Lung (tissue), 12 donors: ENCODE measurements around the gene CDHR2. TPM values are rescaled to one million over a fixed set of nuclear protein-coding genes. Genes with fewer than 3 reads are reported as not detected.

Experiments used
- ATAC-seq: fragments of 200-7000 bp; cut with Tn5 transposase; one replicate; pipeline ENCODE4 v1.9.1; 2020; ENCODE audit warnings: moderate number of reproducible peaks; ENCODE audit not compliant: insufficient read depth, low FRiP score
- DNase-seq, 3 donors: peaks; one replicate each; pipeline ENCODE4 v3.0.0-alpha.2; 2013 to 2017
- H3K27ac ChIP-seq, 2 donors: one replicate each; pipeline ENCODE4 v1.5.1; 2013; ENCODE audit warnings: mild to moderate bottlenecking in 2 of 2, moderate library complexity in 2 of 2, control low read depth in 1 of 2, inconsistent platforms in 1 of 2, low read depth in 1 of 2, low read length in 1 of 2
- H3K27me3 ChIP-seq, 3 donors: one replicate each; pipeline ENCODE4 v1.5.1; 2013; ENCODE audit warnings: low read length in 2 of 3; ENCODE audit not compliant: control insufficient read depth in 3 of 3, insufficient read depth in 3 of 3
- H3K36me3 ChIP-seq, 4 donors: one replicate each; pipeline ENCODE4 v1.5.1; 2013; ENCODE audit warnings: low read length in 4 of 4, mild to moderate bottlenecking in 1 of 4, moderate library complexity in 1 of 4; ENCODE audit not compliant: control insufficient read depth in 4 of 4, insufficient read depth in 4 of 4
- H3K4me1 ChIP-seq, 5 donors: one replicate each; pipeline ENCODE4 v1.5.1; 2013; ENCODE audit warnings: low read length in 5 of 5, mild to moderate bottlenecking in 2 of 5, moderate library complexity in 1 of 5; ENCODE audit not compliant: control insufficient read depth in 5 of 5, insufficient read depth in 5 of 5
- H3K4me3 ChIP-seq: one replicate; pipeline ENCODE4 v1.5.1; 2013; ENCODE audit warnings: mild to moderate bottlenecking, control low read depth, moderate library complexity
- H3K9ac ChIP-seq, 2 donors: one replicate each; pipeline ENCODE4 v1.5.1; 2013; ENCODE audit warnings: low read length in 2 of 2, control low read depth in 1 of 2; ENCODE audit not compliant: insufficient read depth in 1 of 2
- H3K9me3 ChIP-seq, 4 donors: one replicate each; pipeline ENCODE4 v1.5.1; 2013; ENCODE audit warnings: low read length in 3 of 4, mild to moderate bottlenecking in 1 of 4, moderate library complexity in 1 of 4; ENCODE audit not compliant: control insufficient read depth in 4 of 4, insufficient read depth in 3 of 4
- CTCF ChIP-seq: IDR thresholded peaks from 2 replicates; pipeline ENCODE4 v1.5.1; 2012; ENCODE audit warnings: mild to moderate bottlenecking; ENCODE audit errors: control extremely low read depth, extremely low read depth
- WGBS, 2 donors: extraction: QIAGEN DNeasy Blood & Tissue Kit; methylation state at CpG; one replicate each; pipeline ENCODE4 v1.1.7; 2013; 5-methylcytosine and 5-hydroxymethylcytosine counted together
- polyA plus RNA-seq, 2 donors: library from polyadenylated mRNA; stranded (reverse); fragments of 200-250 nt; gene quantifications; one replicate each; pipeline ENCODE4 v1.2.1, GENCODE V29; 2013
- total RNA-seq, 2 donors: library from RNA; depleted of rRNA in 1 of 2; stranded (reverse); fragments of >200 nt in 1 of 2; gene quantifications; one replicate each; pipeline ENCODE4 v1.2.1, GENCODE V29; 2014 to 2021
- donor health status: control.
- donor health status: control.
- donor health status: Bipolar disorder and iron deficiency.
- donor health status: healthy.
- donor health status: DM: yes; HTN: yes; CAD: no.

Gene CDHR2
- total and polyA plus RNA-seq, 4 donors, result 0.02 to 1.5 (median 0.42) TPM

- no peak overlapping the region for H3K4me3 ChIP-seq
- no peak overlapping the region for H3K9ac ChIP-seq
- ATAC-seq, result no peak
- WGBS, 2 donors, result 20 to 33% methylated on average over 5 of the region's 5 CpGs
- DNase-seq, result no peak
- H3K36me3 ChIP-seq, result no peaks in the 10 kb centered on the region
- no peak for TF ChIP-seq CTCF
- H3K27me3 ChIP-seq, result no peaks in the 10 kb centered on the region
- no peaks in the 10 kb centered on the region for H3K4me1 ChIP-seq
- no peaks in the 10 kb centered on the region for H3K9me3 ChIP-seq
- H3K27ac ChIP-seq, result no peak overlapping the region
Observed at GRCh38 chr5:176559683-176560082, 10.5 kb downstream of the CDHR2 start.

- H3K4me1 ChIP-seq, result no peaks in the 10 kb centered on the region
- H3K27me3 ChIP-seq, result no peaks in the 10 kb centered on the region
- no peak overlapping the region for H3K4me3 ChIP-seq
- H3K27ac ChIP-seq, result no peak overlapping the region
- DNase-seq, result no peak
- ATAC-seq, result no peak
- WGBS, 2 donors, result 50 to 61% methylated on average over 8 of the region's 8 CpGs
- TF ChIP-seq CTCF, result no peak
- H3K9me3 ChIP-seq, result no peaks in the 10 kb centered on the region
- H3K9ac ChIP-seq, result no peak overlapping the region
- no peaks in the 10 kb centered on the region for H3K36me3 ChIP-seq
Observed at GRCh38 chr5:176560364-176560763, 11.2 kb downstream of the CDHR2 start.

- ATAC-seq (no peak), DNase-seq (no peak)
- Histone ChIP-seq H3K9me3 (peaks cover 0 to 1% (median 0%) of the 10 kb centered on the region in 4 donors), H3K27me3 (no peaks in the 10 kb centered on the region), H3K9ac (no peak overlapping the region), H3K36me3 (no peaks in the 10 kb centered on the region), H3K4me1 (no peaks in the 10 kb centered on the region), H3K4me3 (no peak overlapping the region), H3K27ac (no peak overlapping the region)
- no peak for TF ChIP-seq CTCF
- 90 to 97% methylated on average over 3 of the region's 3 CpGs for WGBS, 2 donors
Observed at GRCh38 chr5:176561259-176561658, 12.1 kb downstream of the CDHR2 start.

- H3K36me3 ChIP-seq, result no peaks in the 10 kb centered on the region
- peaks cover 0 to 5% (median 0%) of the 10 kb centered on the region in 4 donors for H3K9me3 ChIP-seq
- no peaks in the 10 kb centered on the region for H3K4me1 ChIP-seq
- 58 to 66% methylated on average over 10 of the region's 10 CpGs for WGBS, 2 donors
- DNase-seq, result no peak
- no peak overlapping the region for H3K27ac ChIP-seq
- TF ChIP-seq CTCF, result no peak
- no peak overlapping the region for H3K4me3 ChIP-seq
- H3K9ac ChIP-seq, result no peak overlapping the region
- no peak for ATAC-seq
- no peaks in the 10 kb centered on the region for H3K27me3 ChIP-seq
Observed at GRCh38 chr5:176562189-176562588, 13.0 kb downstream of the CDHR2 start.
